H9 (cell line): Measurements from ENCODE around the gene DCPS. TPM values are rescaled to one million over a fixed set of nuclear protein-coding genes. Genes with fewer than 3 reads are reported as not detected.

Experiments used
- DNase-seq: peaks from one replicate; pipeline ENCODE4 v3.0.0-alpha.2; 2017
- H2AFZ ChIP-seq: one replicate; pipeline ENCODE4 v1.6.1; 2013; ENCODE audit warnings: mild to moderate bottlenecking, low read length, control low read depth, moderate library complexity
- H2AK5ac ChIP-seq: 2 replicates; pipeline ENCODE4 v1.6.1; 2013; ENCODE audit warnings: low read length, control low read depth, mixed read lengths; ENCODE audit not compliant: insufficient read length
- H2BK120ac ChIP-seq: one replicate; pipeline ENCODE4 v1.6.1; 2013; ENCODE audit warnings: low read depth, mild to moderate bottlenecking, low read length, control low read depth, inconsistent platforms; ENCODE audit not compliant: poor library complexity, severe bottlenecking
- H2BK12ac ChIP-seq: 2 replicates; pipeline ENCODE4 v1.6.1; 2013; ENCODE audit warnings: low read length, control low read depth, mixed read lengths, low read depth; ENCODE audit not compliant: insufficient read length
- H2BK15ac ChIP-seq: 2 replicates; pipeline ENCODE4 v1.6.1; 2013; ENCODE audit warnings: low read depth, low read length, control low read depth
- H2BK20ac ChIP-seq: one replicate; pipeline ENCODE4 v1.6.1; 2013; ENCODE audit warnings: low read depth, mild to moderate bottlenecking, low read length, control low read depth, inconsistent platforms; ENCODE audit not compliant: poor library complexity, severe bottlenecking
- H2BK5ac ChIP-seq: 2 replicates; pipeline ENCODE4 v1.6.1; 2013; ENCODE audit warnings: low read length, control low read depth, mixed read lengths; ENCODE audit not compliant: insufficient read length
- H3K14ac ChIP-seq: 2 replicates; pipeline ENCODE4 v1.6.1; 2013; ENCODE audit warnings: low read length, control low read depth; ENCODE audit not compliant: insufficient read depth
- H3K18ac ChIP-seq: 2 replicates; pipeline ENCODE4 v1.6.1; 2013; ENCODE audit warnings: low read depth, mild to moderate bottlenecking, mixed read lengths, low read length, control low read depth; ENCODE audit not compliant: insufficient read length
- H3K23ac ChIP-seq: 2 replicates; pipeline ENCODE4 v1.6.1; 2013; ENCODE audit warnings: low read length, control low read depth, mixed read lengths, low read depth; ENCODE audit not compliant: insufficient read length
- H3K23me2 ChIP-seq: 2 replicates; pipeline ENCODE4 v1.6.1; 2013; ENCODE audit warnings: low read depth, mild to moderate bottlenecking, mixed read lengths, low read length, control low read depth; ENCODE audit not compliant: insufficient read length, poor library complexity, severe bottlenecking
- H3K27ac ChIP-seq: 2 replicates; pipeline ENCODE4 v1.5.1; 2013; ENCODE audit warnings: low read length, control low read depth, mixed read lengths, low read depth; ENCODE audit not compliant: insufficient read length
- H3K27me3 ChIP-seq: 2 replicates; pipeline ENCODE4 v1.6.1; 2013; ENCODE audit warnings: low read length, control low read depth, inconsistent platforms; ENCODE audit not compliant: insufficient read depth
- H3K4ac ChIP-seq: 2 replicates; pipeline ENCODE4 v1.6.1; 2013; ENCODE audit warnings: low read depth, mild to moderate bottlenecking, control low read depth, inconsistent platforms, low read length, moderate library complexity
- H3K4me1 ChIP-seq: 2 replicates; pipeline ENCODE4 v1.6.1; 2013; ENCODE audit warnings: low read length, control low read depth, inconsistent platforms; ENCODE audit not compliant: insufficient read depth
- H3K4me2 ChIP-seq: 2 replicates; pipeline ENCODE4 v1.6.1; 2013; ENCODE audit warnings: low read length, control low read depth, mixed read lengths; ENCODE audit not compliant: insufficient read length, insufficient read depth
- H3K56ac ChIP-seq: 2 replicates; pipeline ENCODE4 v1.6.1; 2013; ENCODE audit warnings: low read depth, mild to moderate bottlenecking, mixed read lengths, low read length, control low read depth; ENCODE audit not compliant: insufficient read length
- H3K79me1 ChIP-seq: 2 replicates; pipeline ENCODE4 v1.6.1; 2013; ENCODE audit warnings: low read depth, mild to moderate bottlenecking, moderate library complexity, low read length, control low read depth, inconsistent platforms; ENCODE audit not compliant: insufficient read depth, poor library complexity, severe bottlenecking
- H3K79me2 ChIP-seq: 2 replicates; pipeline ENCODE4 v1.6.1; 2013; ENCODE audit warnings: low read length, control low read depth, inconsistent platforms; ENCODE audit not compliant: insufficient read depth
- H3K9ac ChIP-seq: 2 replicates; pipeline ENCODE4 v1.6.1; 2013; ENCODE audit warnings: low read length, control low read depth, mixed read lengths; ENCODE audit not compliant: insufficient read length; ENCODE audit errors: extremely low read depth
- H3K9me3 ChIP-seq: one replicate; pipeline ENCODE4 v1.6.1; 2013; ENCODE audit warnings: low read depth, low read length, inconsistent platforms; ENCODE audit not compliant: control insufficient read depth
- H3T11ph ChIP-seq: one replicate; pipeline ENCODE4 v1.6.1; 2013; ENCODE audit warnings: mild to moderate bottlenecking, low read length, control low read depth, inconsistent platforms
- H4K20me1 ChIP-seq: one replicate; pipeline ENCODE4 v1.6.1; 2013; ENCODE audit not compliant: control insufficient read depth, insufficient read length, insufficient read depth
- H4K5ac ChIP-seq: 2 replicates; pipeline ENCODE4 v1.6.1; 2013; ENCODE audit warnings: low read depth, mild to moderate bottlenecking, mixed read lengths, low read length, control low read depth; ENCODE audit not compliant: insufficient read length
- H4K8ac ChIP-seq: replicated peaks from 2 replicates; pipeline ENCODE4 v1.6.1; 2013; ENCODE audit warnings: low read length, control low read depth, mixed read lengths, low read depth; ENCODE audit not compliant: insufficient read length
- H4K91ac ChIP-seq: 2 replicates; pipeline ENCODE4 v1.6.1; 2013; ENCODE audit warnings: low read depth, mild to moderate bottlenecking, moderate library complexity, mixed read lengths, low read length, control low read depth; ENCODE audit not compliant: insufficient read length
- H3K27ac Mint-ChIP-seq, 3 experiments: 2 replicates in 2 of 3; 3 replicates in 1 of 3; pipeline ENCODE4 v1.8.0; 2020 to 2021; ENCODE audit warnings: mixed read lengths in 3 of 3, mild to moderate bottlenecking in 1 of 3, moderate library complexity in 1 of 3
- H3K27me3 Mint-ChIP-seq: 2 replicates; pipeline ENCODE4 v1.8.0; 2021; ENCODE audit warnings: low read depth, mild to moderate bottlenecking, moderate library complexity, mixed read lengths
- H3K36me3 Mint-ChIP-seq, 3 experiments: 2 replicates in 2 of 3; 3 replicates in 1 of 3; pipeline ENCODE4 v1.8.0; 2020 to 2021; ENCODE audit warnings: low read depth in 3 of 3, mixed read lengths in 3 of 3; ENCODE audit not compliant: insufficient read depth in 1 of 3
- H3K4me1 Mint-ChIP-seq, 2 experiments: 2 replicates each; pipeline ENCODE4 v1.8.0; 2020; ENCODE audit warnings: mixed read lengths in 2 of 2
- H3K4me3 Mint-ChIP-seq, 2 experiments: 2 replicates in 1 of 2; 3 replicates in 1 of 2; pipeline ENCODE4 v1.8.0; 2020 to 2021; ENCODE audit warnings: mild to moderate bottlenecking in 2 of 2, mixed read lengths in 2 of 2, moderate library complexity in 1 of 2
- H3K9me3 Mint-ChIP-seq, 2 experiments: 2 replicates in 1 of 2; 3 replicates in 1 of 2; pipeline ENCODE4 v1.8.0; 2020; ENCODE audit warnings: mild to moderate bottlenecking in 2 of 2, mixed read lengths in 2 of 2, moderate library complexity in 1 of 2
- WGBS: extraction: QIAGEN DNeasy Blood & Tissue Kit; methylation state at CpG from one replicate; pipeline ENCODE4 v1.1.7; 2013; ENCODE audit warnings: missing lambda C conversion rate, low lambda C conversion rate, mixed read lengths; ENCODE audit not compliant: insufficient read length; ENCODE audit errors: extremely low coverage; 5-methylcytosine and 5-hydroxymethylcytosine counted together
- total RNA-seq: library from RNA; stranded (reverse); gene quantifications from 2 replicates; pipeline ENCODE4 v1.2.1, GENCODE V29; 2021
- TF ChIP-seq, protein P1 (sequence below): fragments of 200-600 bp; sonication (generic); conservative IDR thresholded peaks from 3 replicates; pipeline ENCODE4 v1.8.0; 2021; ENCODE audit warnings: antibody characterized with exemption, mild to moderate bottlenecking

Gene DCPS
- total RNA-seq, 1 experiment from 2014 or later, result 27.7 TPM

DNA sequence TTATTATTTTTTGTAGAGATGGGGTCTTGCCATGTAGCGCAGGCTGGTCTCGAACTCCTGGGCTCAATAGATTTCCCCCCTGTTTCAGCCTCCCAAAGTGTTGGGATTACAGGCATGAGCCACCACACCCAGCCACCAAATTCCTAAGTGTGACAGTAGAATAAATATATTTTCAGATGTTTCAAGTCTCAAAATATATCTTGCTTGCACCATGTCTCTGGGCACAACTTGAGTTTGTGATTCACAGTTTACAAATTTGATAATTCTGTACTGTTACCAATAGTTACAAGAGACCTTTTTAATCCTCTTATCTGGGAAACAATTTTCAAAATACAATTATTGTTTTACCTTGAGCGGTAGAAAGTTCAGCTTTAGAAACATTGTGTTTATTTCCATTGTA, 19.1 kb downstream of the DCPS start:
- H2BK120ac ChIP-seq, result no peak overlapping the region
- H3K18ac ChIP-seq, result no peak overlapping the region
- H3K23ac ChIP-seq, result no peak overlapping the region
- no peak overlapping the region for H2BK5ac ChIP-seq
- H2BK20ac ChIP-seq, result no peak overlapping the region
- H2AK5ac ChIP-seq, result no peak overlapping the region
- no peaks in the 10 kb centered on the region for H3K79me1 ChIP-seq
- no peak overlapping the region for H3K27ac ChIP-seq
- H4K20me1 ChIP-seq, result no peaks in the 10 kb centered on the region
- no peaks in the 10 kb centered on the region; the same call in 1 of the 2 replicates for H3K4me1 ChIP-seq
- H2BK15ac ChIP-seq, result no peak overlapping the region
- no peak overlapping the region for H3K9ac ChIP-seq
- Mint-ChIP-seq H3K4me1 (peaks cover 0 to 4% of the 10 kb centered on the region in 2 experiments; a peak in 1 of 4 replicates), H3K4me3 (no peak overlapping the region), H3K27me3 (no peaks in the 10 kb centered on the region), H3K9me3 (no peaks in the 10 kb centered on the region), H3K27ac (no peak overlapping the region), H3K36me3 (0 out of 7 replicates have a peak, but pooled peaks cover 0 to 3% (median 2%) of the 10 kb centered on the region in 3 experiments)
- H4K5ac ChIP-seq, result no peak overlapping the region
- TF ChIP-seq, protein P1, sequence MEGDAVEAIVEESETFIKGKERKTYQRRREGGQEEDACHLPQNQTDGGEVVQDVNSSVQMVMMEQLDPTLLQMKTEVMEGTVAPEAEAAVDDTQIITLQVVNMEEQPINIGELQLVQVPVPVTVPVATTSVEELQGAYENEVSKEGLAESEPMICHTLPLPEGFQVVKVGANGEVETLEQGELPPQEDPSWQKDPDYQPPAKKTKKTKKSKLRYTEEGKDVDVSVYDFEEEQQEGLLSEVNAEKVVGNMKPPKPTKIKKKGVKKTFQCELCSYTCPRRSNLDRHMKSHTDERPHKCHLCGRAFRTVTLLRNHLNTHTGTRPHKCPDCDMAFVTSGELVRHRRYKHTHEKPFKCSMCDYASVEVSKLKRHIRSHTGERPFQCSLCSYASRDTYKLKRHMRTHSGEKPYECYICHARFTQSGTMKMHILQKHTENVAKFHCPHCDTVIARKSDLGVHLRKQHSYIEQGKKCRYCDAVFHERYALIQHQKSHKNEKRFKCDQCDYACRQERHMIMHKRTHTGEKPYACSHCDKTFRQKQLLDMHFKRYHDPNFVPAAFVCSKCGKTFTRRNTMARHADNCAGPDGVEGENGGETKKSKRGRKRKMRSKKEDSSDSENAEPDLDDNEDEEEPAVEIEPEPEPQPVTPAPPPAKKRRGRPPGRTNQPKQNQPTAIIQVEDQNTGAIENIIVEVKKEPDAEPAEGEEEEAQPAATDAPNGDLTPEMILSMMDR, result no peak
- H3K9me3 ChIP-seq, result no peaks in the 10 kb centered on the region
- H3K4me2 ChIP-seq, result no peak overlapping the region
- H2BK12ac ChIP-seq, result no peak overlapping the region
- no peaks in the 10 kb centered on the region for H3K79me2 ChIP-seq
- no peak overlapping the region for H4K91ac ChIP-seq
- WGBS, result no CpG with 5 or more reads among the region's 3 CpGs
- no peak for DNase-seq
- no peak overlapping the region for H3K14ac ChIP-seq
- no peaks in the 10 kb centered on the region for H3K23me2 ChIP-seq
- no peaks in the 10 kb centered on the region for H3K27me3 ChIP-seq
- H3K4ac ChIP-seq, result no peak overlapping the region
- no peak overlapping the region for H3T11ph ChIP-seq
- H3K56ac ChIP-seq, result no peak overlapping the region
- H2AFZ ChIP-seq, result no peak overlapping the region
- no peak overlapping the region for H4K8ac ChIP-seq
